Left lung (tissue), 10 donors: ENCODE results near the gene ABLIM2. TPM values are rescaled to one million over a fixed set of nuclear protein-coding genes. Genes with fewer than 3 reads are reported as not detected.

ENCODE experiments used
- ATAC-seq: fragments of 200-7000 bp; cut with Tn5 transposase; one replicate; pipeline ENCODE4 v1.9.1; 2020; ENCODE audit warnings: moderate library complexity
- DNase-seq, 4 donors: peaks; one replicate each; pipeline ENCODE4 v3.0.0-alpha.2; 2013 to 2020
- H3K27ac ChIP-seq, 2 donors: fragments of 200-600 bp; sonication (generic) in 1 of 2; one replicate each; pipeline versions ENCODE4 v1.5.0 to v1.8.0; 2020 to 2021
- H3K27me3 ChIP-seq, 2 donors: fragments of 200-600 bp; sonication (generic) in 1 of 2; one replicate each; pipeline versions ENCODE4 v1.5.0 to v1.8.0; 2020 to 2021
- H3K36me3 ChIP-seq, 2 donors: fragments of 200-600 bp; sonication (generic) in 1 of 2; one replicate each; pipeline versions ENCODE4 v1.5.0 to v1.8.0; 2020 to 2021
- H3K4me1 ChIP-seq, 2 donors: fragments of 200-600 bp; one replicate each; pipeline ENCODE4 v1.8.0; 2021
- H3K4me3 ChIP-seq, 2 donors: fragments of 200-600 bp; sonication (generic) in 1 of 2; one replicate each; pipeline versions ENCODE4 v1.5.0 to v1.8.0; 2020 to 2021; ENCODE audit warnings: mild to moderate bottlenecking in 1 of 2
- H3K9me3 ChIP-seq, 2 donors: fragments of 200-600 bp; sonication (generic) in 1 of 2; one replicate each; pipeline versions ENCODE4 v1.5.0 to v1.8.0; 2020 to 2021
- CTCF ChIP-seq, 2 donors: fragments of 200-600 bp; sonication (generic) in 1 of 2; IDR thresholded peaks; one replicate each; pipeline versions ENCODE4 v1.5.0 to v1.8.0; 2021; ENCODE audit warnings: antibody characterized with exemption in 2 of 2
- intact Hi-C, 2 donors: fragments of 100-400 bp; cut with DNase I; formaldehyde crosslinking; loops; one replicate each; pipeline versions ENCODE4 v1.11.2 to v1.14.2; 2022
- polyA plus RNA-seq, 6 donors: library from polyadenylated mRNA; unstranded; fragments of 120-200 nt; gene quantifications; one replicate each; pipeline ENCODE4 v1.2.1, GENCODE V29; 2013; ENCODE audit not compliant: insufficient read length in 6 of 6
- total RNA-seq, 2 donors: library from RNA; stranded (reverse); fragmentation: NEBNext Ultra II Directional; extraction: Animal tissue kit (Norgen Biotek cat#: 25700); gene quantifications; one replicate each; pipeline ENCODE4 v1.2.1, GENCODE V29; 2021
- donor health status: DM: no; HTN: yes; CAD: no.
- donor health status: DM: no; HTN: no; CAD: no.

ABLIM2 gene
- total and polyA plus RNA-seq, 8 donors: 5.7 to 10.2 (median 7.0) TPM

- no peaks in the 10 kb centered on the region for H3K27me3 ChIP-seq
- no peak for TF ChIP-seq CTCF (IDR thresholded peaks at IDR 0.05)
- H3K27ac ChIP-seq: no peak overlapping the region
- intact Hi-C loops: no loop called here
- H3K4me1 ChIP-seq: peaks cover 0 to 5% of the 10 kb centered on the region in 2 donors
- no peaks in the 10 kb centered on the region for H3K9me3 ChIP-seq
- ATAC-seq (no peak), DNase-seq (no peak)
- H3K4me3 ChIP-seq: no peak overlapping the region
- peaks cover 0 to 8% of the 10 kb centered on the region in 2 donors for H3K36me3 ChIP-seq
Observed at GRCh38 chr4:8009097-8009496, 149.5 kb downstream of the ABLIM2 start.

- no peak for TF ChIP-seq CTCF (IDR thresholded peaks at IDR 0.05)
Observed at GRCh38 chr4:8008391-8008790, 150.2 kb downstream of the ABLIM2 start.

GRCh38 chr4:8007581-8007980 lies 151.0 kb downstream of the ABLIM2 start:
- Histone ChIP-seq H3K27ac (no peak overlapping the region), H3K27me3 (no peaks in the 10 kb centered on the region), H3K4me1 (peaks cover 0 to 5% of the 10 kb centered on the region in 2 donors), H3K36me3 (peaks cover 0 to 8% of the 10 kb centered on the region in 2 donors), H3K4me3 (no peak overlapping the region), H3K9me3 (no peaks in the 10 kb centered on the region)
- DNase-seq (peak in 1 of 4 donors; percentile 45), ATAC-seq (no peak)
- TF ChIP-seq CTCF (IDR thresholded peaks at IDR 0.05): no peak
- intact Hi-C loops: no loop called here

More at GRCh38 chr4:8008391-8008790, 150.2 kb downstream of the ABLIM2 start:
- DNase-seq: peak in 1 of 4 donors; percentile 55
- Histone ChIP-seq H3K27me3 (no peaks in the 10 kb centered on the region), H3K27ac (no peak overlapping the region), H3K4me1 (peaks cover 0 to 5% of the 10 kb centered on the region in 2 donors), H3K9me3 (no peaks in the 10 kb centered on the region), H3K36me3 (peaks cover 0 to 8% of the 10 kb centered on the region in 2 donors), H3K4me3 (no peak overlapping the region)
- no peak for ATAC-seq
- intact Hi-C loops: no loop called here

GRCh38 chr4:8006471-8006870 lies 152.1 kb downstream of the ABLIM2 start:
- H3K4me1 ChIP-seq: peaks cover 0 to 5% of the 10 kb centered on the region in 2 donors
- H3K9me3 ChIP-seq: no peaks in the 10 kb centered on the region
- no peak for ATAC-seq
- no peak for TF ChIP-seq CTCF (IDR thresholded peaks at IDR 0.05)
- peaks cover 0 to 8% of the 10 kb centered on the region in 2 donors for H3K36me3 ChIP-seq
- H3K27me3 ChIP-seq: no peaks in the 10 kb centered on the region
- DNase-seq: peak in 1 of 4 donors; percentile 55
- no peak overlapping the region for H3K4me3 ChIP-seq
- no peak overlapping the region for H3K27ac ChIP-seq
- intact Hi-C loops: no loop called here

GRCh38 chr4:8005814-8006215 lies 152.8 kb downstream of the ABLIM2 start:
- Histone ChIP-seq H3K27me3 (no peaks in the 10 kb centered on the region), H3K4me1 (peaks cover 0 to 5% of the 10 kb centered on the region in 2 donors), H3K36me3 (peaks cover 0 to 8% of the 10 kb centered on the region in 2 donors), H3K27ac (no peak overlapping the region), H3K4me3 (no peak overlapping the region), H3K9me3 (no peaks in the 10 kb centered on the region)
- no peak for TF ChIP-seq CTCF (IDR thresholded peaks at IDR 0.05)
- intact Hi-C loops: no loop called here
- ATAC-seq (no peak), DNase-seq (peak in 1 of 4 donors; percentile 57)
